ENCODE results near the gene GABRR1.

DNA sequence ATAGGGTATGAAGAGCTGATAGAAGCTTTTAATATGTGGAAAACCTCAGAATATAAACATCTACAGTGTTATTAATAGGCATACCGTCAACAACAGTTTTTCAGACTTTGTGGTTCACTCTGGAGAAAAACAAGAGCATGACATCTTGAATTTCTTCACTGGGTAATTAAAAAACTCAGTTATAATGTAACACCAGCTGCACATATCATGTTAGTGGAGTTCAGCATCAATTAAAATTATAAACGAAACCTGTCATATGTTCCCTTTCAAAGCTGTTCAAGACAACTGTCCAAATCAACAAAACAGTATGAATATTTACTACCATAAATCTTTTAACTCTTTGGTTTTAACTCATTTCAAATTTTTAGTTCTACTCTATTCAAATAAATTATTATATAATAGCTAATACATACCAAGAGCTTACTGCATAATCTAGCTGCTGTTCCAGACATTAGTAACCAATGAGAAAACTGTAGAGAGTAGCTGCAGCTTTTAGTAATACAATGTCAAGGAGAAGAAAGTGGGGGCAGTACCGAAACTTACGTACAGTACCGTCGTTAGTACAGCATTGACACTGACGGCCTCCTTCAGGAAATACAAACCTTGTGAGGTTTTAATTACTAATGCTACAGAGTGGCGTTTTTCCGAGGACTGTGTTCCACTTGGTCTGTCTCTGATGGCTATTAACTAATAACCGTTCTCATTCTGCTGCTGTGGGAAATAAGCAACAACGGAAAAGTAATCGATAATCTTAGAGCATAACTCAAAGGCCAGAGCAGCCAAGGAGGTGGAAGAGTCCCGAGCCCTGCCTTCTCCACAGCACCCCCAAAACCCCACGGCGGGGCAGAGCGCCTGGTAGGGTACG lies 71.8 kb downstream of the GABRR1 start:
- TF ChIP-seq, protein P1, sequence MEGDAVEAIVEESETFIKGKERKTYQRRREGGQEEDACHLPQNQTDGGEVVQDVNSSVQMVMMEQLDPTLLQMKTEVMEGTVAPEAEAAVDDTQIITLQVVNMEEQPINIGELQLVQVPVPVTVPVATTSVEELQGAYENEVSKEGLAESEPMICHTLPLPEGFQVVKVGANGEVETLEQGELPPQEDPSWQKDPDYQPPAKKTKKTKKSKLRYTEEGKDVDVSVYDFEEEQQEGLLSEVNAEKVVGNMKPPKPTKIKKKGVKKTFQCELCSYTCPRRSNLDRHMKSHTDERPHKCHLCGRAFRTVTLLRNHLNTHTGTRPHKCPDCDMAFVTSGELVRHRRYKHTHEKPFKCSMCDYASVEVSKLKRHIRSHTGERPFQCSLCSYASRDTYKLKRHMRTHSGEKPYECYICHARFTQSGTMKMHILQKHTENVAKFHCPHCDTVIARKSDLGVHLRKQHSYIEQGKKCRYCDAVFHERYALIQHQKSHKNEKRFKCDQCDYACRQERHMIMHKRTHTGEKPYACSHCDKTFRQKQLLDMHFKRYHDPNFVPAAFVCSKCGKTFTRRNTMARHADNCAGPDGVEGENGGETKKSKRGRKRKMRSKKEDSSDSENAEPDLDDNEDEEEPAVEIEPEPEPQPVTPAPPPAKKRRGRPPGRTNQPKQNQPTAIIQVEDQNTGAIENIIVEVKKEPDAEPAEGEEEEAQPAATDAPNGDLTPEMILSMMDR (conservative IDR thresholded peaks at IDR 0.05; ENCODE audit: low read length) = 0 out of 2 replicates have a peak, but pooled peaks have one; percentile 18
- TF ChIP-seq EZH2phosphoT487 (IDR thresholded peaks at IDR 0.05; ENCODE audit: borderline replicate concordance, low read depth, low read length) = no peak

Data from OCI-LY7 (cell line).